ENCODE measurements around the gene ADAMTS14. TPM values are rescaled to one million over a fixed set of nuclear protein-coding genes. Genes with fewer than 3 reads are reported as not detected.

Gene ADAMTS14
- total RNA-seq, 2 donors from 2014 or later, result 0.44 to 0.79 TPM

DNA sequence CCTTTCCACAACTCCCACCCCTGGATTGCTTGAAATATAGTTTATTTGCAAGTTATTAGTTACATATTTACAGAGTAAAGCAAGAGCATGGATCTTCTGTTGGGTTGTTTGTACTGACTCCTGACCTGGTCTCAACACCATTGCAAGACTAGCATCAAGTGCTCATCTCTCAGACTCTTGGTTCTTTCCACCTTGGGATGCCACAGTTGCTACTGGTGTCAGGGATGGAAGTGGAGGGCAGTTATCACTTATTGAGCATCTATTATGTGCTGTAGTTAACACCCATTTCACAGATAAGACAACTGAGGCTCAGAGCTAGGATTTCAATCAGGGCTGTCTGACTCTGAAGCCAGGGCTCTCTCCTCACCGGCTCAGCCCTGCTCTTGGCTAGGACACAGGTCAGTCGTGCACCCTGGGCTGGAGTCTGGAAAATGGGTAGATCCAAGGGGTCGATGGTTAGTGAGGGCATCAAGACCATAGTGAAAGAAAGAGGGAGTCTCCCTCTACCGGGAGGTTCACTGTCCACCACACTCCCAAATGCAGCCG lies 614 bp upstream of the ADAMTS14 start:
- Mint-ChIP-seq H3K27ac (no peak overlapping the region), H3K36me3 (ENCODE audit: low read depth) (no peaks in the 10 kb centered on the region), H3K9me3 (peaks cover 27% of the 10 kb centered on the region), H3K4me3 (peak overlapping the region; percentile 54), H3K27me3 (ENCODE audit: insufficient read depth) (peaks cover 45% of the 10 kb centered on the region), H3K4me1 (peaks cover 3% of the 10 kb centered on the region)
- H3K4me3 ChIP-seq (ENCODE audit: low read length), result peak overlapping the region; percentile 55
- H3K4me1 ChIP-seq (ENCODE audit: control insufficient read depth, insufficient read depth, low read length), result no peaks in the 10 kb centered on the region
- peak; percentile 29 for TF ChIP-seq CTCF (conservative IDR thresholded peaks at IDR 0.05)
- DNase-seq, result no peak
- H3K27ac ChIP-seq (ENCODE audit: low read depth, low read length), result no peak overlapping the region
- no peaks in the 10 kb centered on the region for H3K36me3 ChIP-seq (ENCODE audit: control insufficient read depth, insufficient read depth, low read length)
- WGBS, 2 experiments (ENCODE audit: insufficient coverage in 1 of 2, insufficient read length in 1 of 2), result 13 to 43% methylated on average over 3 to 5 of the region's 5 CpGs
- peaks cover 39% of the 10 kb centered on the region for H3K27me3 ChIP-seq (ENCODE audit: control insufficient read depth, insufficient read depth, low read length, poor library complexity, severe bottlenecking)
- H3K9me3 ChIP-seq (ENCODE audit: control insufficient read depth, low read length), result peaks cover 4% of the 10 kb centered on the region
- H3K9ac ChIP-seq (ENCODE audit: extremely low read depth, low read length, poor library complexity, severe bottlenecking), result no peak overlapping the region

DNA sequence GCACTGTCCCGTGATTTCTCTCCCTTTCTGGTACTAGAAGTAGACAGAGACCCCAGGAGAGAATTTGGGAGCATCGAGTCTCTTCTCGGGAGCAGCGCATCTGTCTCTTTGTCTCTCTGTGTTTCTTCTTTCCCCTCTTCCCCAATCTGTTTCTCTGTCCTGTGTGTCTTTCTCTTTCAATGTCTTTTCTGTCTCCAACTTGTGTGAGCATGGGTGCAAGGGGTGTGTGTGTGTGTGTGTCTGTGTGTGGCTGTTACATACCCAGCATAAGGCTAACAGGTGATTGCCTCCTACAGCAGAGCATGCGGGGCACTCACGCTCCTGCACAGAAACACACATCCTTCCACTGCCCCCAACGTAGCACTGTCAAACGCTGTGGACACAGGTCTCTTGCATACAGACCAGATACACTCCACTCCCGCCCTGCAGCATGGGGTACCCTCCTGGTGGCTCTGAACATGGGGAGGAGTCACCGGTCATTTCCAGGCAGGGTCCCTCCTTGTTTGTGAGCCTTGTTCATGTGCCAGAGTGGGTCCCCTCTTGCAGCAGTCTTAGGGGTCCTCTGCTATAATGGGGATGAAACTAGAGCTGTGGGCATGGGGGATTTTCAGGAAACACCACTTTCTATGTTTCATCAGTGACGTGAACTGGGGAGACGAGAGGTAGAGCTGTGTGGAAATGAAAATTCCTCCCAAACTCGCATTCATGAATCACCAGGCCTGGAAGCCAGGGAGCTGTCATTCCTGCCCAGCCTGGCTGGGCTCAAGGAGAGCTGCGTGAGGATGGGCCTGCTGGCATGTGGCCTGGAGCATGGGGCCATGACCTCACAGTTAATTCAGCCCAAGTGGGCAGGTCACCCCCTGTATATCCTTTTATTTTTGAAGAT lies 980 bp downstream of the ADAMTS14 start:
- Mint-ChIP-seq H3K4me3 (peak overlapping the region; percentile 45), H3K4me1 (peaks cover 3% of the 10 kb centered on the region), H3K36me3 (ENCODE audit: low read depth) (no peaks in the 10 kb centered on the region), H3K27me3 (ENCODE audit: insufficient read depth) (peaks cover 45% of the 10 kb centered on the region), H3K9me3 (peaks cover 11% of the 10 kb centered on the region), H3K27ac (no peak overlapping the region)
- H3K4me3 ChIP-seq (ENCODE audit: low read length), result peak overlapping the region; percentile 29
- no peak for TF ChIP-seq CTCF (conservative IDR thresholded peaks at IDR 0.05)
- peaks cover 39% of the 10 kb centered on the region for H3K27me3 ChIP-seq (ENCODE audit: control insufficient read depth, insufficient read depth, low read length, poor library complexity, severe bottlenecking)
- WGBS, 2 experiments (ENCODE audit: insufficient coverage in 1 of 2, insufficient read length in 1 of 2), result 77 to 80% methylated on average over 10 to 14 of the region's 14 CpGs
- DNase-seq, result no peak
- H3K27ac ChIP-seq (ENCODE audit: low read depth, low read length), result no peak overlapping the region
- H3K9ac ChIP-seq (ENCODE audit: extremely low read depth, low read length, poor library complexity, severe bottlenecking), result no peak overlapping the region
- no peaks in the 10 kb centered on the region for H3K4me1 ChIP-seq (ENCODE audit: control insufficient read depth, insufficient read depth, low read length)
- peaks cover 4% of the 10 kb centered on the region for H3K9me3 ChIP-seq (ENCODE audit: control insufficient read depth, low read length)
- no peaks in the 10 kb centered on the region for H3K36me3 ChIP-seq (ENCODE audit: control insufficient read depth, insufficient read depth, low read length)

DNA sequence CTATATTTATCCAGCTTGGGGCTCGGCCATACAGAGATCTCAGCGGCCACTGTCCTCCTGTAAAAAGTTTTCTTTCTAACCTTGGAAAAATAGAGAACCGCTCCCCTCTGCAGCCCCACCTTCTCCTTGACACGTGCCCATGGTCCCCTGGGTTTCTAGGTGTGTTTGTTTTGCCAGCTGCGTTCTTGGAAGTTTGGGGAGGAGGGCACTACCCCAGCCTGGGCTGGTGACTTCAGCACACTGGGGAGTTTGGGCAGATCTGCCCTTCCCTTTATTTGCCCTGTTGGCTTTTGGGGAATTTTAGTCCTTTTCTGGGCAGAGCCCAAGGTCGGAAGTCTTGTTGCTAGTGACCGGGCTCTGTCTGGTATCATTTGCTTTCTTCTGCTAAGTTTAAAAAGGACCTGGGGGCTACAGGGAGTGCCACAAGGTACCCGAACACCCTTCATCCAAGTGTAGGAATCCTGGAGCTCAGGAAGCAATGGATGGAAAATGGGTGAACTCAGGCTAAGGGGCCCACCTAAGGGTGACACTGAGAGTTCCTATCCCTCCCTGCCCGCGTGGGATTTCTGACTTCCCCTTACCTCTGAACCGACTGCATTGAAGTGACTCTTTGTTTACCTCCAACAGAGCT lies 1.7 kb downstream of the ADAMTS14 start:
- no peak for TF ChIP-seq CTCF (conservative IDR thresholded peaks at IDR 0.05)
- H3K9ac ChIP-seq (ENCODE audit: extremely low read depth, low read length, poor library complexity, severe bottlenecking), result no peak overlapping the region
- Mint-ChIP-seq H3K9me3 (peaks cover 3% of the 10 kb centered on the region), H3K27me3 (ENCODE audit: insufficient read depth) (peaks cover 39% of the 10 kb centered on the region), H3K27ac (no peak overlapping the region), H3K36me3 (ENCODE audit: low read depth) (no peaks in the 10 kb centered on the region), H3K4me1 (peaks cover 3% of the 10 kb centered on the region), H3K4me3 (no peak overlapping the region)
- no peaks in the 10 kb centered on the region for H3K9me3 ChIP-seq (ENCODE audit: control insufficient read depth, low read length)
- H3K27me3 ChIP-seq (ENCODE audit: control insufficient read depth, insufficient read depth, low read length, poor library complexity, severe bottlenecking), result peaks cover 39% of the 10 kb centered on the region
- no peaks in the 10 kb centered on the region for H3K36me3 ChIP-seq (ENCODE audit: control insufficient read depth, insufficient read depth, low read length)
- H3K4me3 ChIP-seq (ENCODE audit: low read length), result no peak overlapping the region
- WGBS, 2 experiments (ENCODE audit: insufficient coverage in 1 of 2, insufficient read length in 1 of 2), result 87 to 90% methylated on average over 7 to 11 of the region's 11 CpGs
- no peak overlapping the region for H3K27ac ChIP-seq (ENCODE audit: low read depth, low read length)
- no peak for DNase-seq
- no peaks in the 10 kb centered on the region for H3K4me1 ChIP-seq (ENCODE audit: control insufficient read depth, insufficient read depth, low read length)

Data from endodermal cell (in vitro differentiated cells).